ENCODE measurements around the gene RPA1.

RPA1 gene

DNA sequence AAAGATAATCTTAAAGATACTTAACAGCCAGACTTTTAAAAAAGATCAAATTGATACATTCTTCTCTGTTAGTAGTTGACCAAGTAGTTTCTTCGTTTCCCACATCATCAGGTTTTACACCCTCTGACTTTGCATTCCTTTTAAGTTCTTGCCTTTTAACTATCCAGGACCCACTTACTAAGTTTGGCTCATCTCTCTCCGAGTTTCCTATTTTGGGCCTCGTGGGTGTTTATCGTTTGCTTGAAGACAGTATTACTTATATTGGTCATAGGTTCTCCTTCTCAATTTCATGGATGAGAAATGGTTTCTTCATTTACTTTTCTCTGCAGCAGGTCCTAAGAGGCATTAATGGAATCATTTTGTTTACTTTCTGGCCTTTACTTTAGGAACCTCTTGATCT is 43.2 kb downstream of the RPA1 start:
- H3K9ac ChIP-seq (ENCODE audit: low read length): no peak overlapping the region
- H3K4me3 ChIP-seq (ENCODE audit: low read length): no peak overlapping the region
- no peak for DNase-seq
- no peaks in the 10 kb centered on the region for H3F3A ChIP-seq (ENCODE audit: insufficient read depth, low read length)
- H3K9me3 ChIP-seq (replicated peaks; ENCODE audit: insufficient read depth, low read length): no peaks in the 10 kb centered on the region
- H3K27me3 ChIP-seq (replicated peaks; ENCODE audit: insufficient read depth, low read length): no peaks in the 10 kb centered on the region
- H4K20me1 ChIP-seq (ENCODE audit: insufficient read depth, low read length): no peaks in the 10 kb centered on the region
- no peaks in the 10 kb centered on the region; the same call in 1 of the 2 replicates for H3K79me2 ChIP-seq (ENCODE audit: low read length)
- no peaks in the 10 kb centered on the region for H3K4me1 ChIP-seq (ENCODE audit: low read length)
- H2AFZ ChIP-seq (ENCODE audit: low read length): no peak overlapping the region
- no peaks in the 10 kb centered on the region for H3K9me2 ChIP-seq (replicated peaks; ENCODE audit: insufficient read depth, low read length)
- H3K4me2 ChIP-seq (ENCODE audit: low read depth, low read length): no peak overlapping the region
- no peak overlapping the region for H3K27ac ChIP-seq (ENCODE audit: low read length)
- TF ChIP-seq, protein P1, sequence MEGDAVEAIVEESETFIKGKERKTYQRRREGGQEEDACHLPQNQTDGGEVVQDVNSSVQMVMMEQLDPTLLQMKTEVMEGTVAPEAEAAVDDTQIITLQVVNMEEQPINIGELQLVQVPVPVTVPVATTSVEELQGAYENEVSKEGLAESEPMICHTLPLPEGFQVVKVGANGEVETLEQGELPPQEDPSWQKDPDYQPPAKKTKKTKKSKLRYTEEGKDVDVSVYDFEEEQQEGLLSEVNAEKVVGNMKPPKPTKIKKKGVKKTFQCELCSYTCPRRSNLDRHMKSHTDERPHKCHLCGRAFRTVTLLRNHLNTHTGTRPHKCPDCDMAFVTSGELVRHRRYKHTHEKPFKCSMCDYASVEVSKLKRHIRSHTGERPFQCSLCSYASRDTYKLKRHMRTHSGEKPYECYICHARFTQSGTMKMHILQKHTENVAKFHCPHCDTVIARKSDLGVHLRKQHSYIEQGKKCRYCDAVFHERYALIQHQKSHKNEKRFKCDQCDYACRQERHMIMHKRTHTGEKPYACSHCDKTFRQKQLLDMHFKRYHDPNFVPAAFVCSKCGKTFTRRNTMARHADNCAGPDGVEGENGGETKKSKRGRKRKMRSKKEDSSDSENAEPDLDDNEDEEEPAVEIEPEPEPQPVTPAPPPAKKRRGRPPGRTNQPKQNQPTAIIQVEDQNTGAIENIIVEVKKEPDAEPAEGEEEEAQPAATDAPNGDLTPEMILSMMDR (IDR thresholded peaks at IDR 0.05; ENCODE audit: low read length): no peak
- TF ChIP-seq EZH2 (optimal IDR thresholded peaks at IDR 0.05; ENCODE audit: low read depth, low read length) (no peak), EZH2phosphoT487 (IDR thresholded peaks at IDR 0.05; ENCODE audit: low read length) (no peak)
- H3K36me3 ChIP-seq (replicated peaks; ENCODE audit: insufficient read depth, low read length): peaks cover 10% of the 10 kb centered on the region

DNA sequence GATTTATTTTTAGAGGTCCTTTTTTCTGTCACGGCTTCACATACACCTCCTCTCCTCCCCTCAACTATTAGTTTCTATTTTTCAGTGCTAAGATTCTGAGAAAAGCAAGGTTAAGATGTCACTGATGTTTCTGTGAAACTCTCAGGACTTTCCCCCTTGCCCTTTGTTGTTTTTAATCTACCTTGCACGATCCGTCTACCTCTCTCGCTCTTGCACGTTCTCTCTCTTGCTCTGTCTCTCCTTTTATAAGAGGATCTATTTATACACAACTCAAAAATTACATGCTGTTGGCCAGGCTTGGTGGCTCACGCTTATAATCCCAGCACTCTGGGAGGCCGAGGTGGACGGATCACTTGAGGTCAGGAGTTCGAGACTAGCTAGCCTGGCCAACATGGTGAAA is 43.6 kb downstream of the RPA1 start:
- Histone ChIP-seq H3K4me2 (ENCODE audit: low read depth, low read length) (no peak overlapping the region), H3K9ac (ENCODE audit: low read length) (no peak overlapping the region), H3F3A (ENCODE audit: insufficient read depth, low read length) (no peaks in the 10 kb centered on the region), H3K4me1 (ENCODE audit: low read length) (no peaks in the 10 kb centered on the region), H3K27me3 (replicated peaks; ENCODE audit: insufficient read depth, low read length) (no peaks in the 10 kb centered on the region), H4K20me1 (ENCODE audit: insufficient read depth, low read length) (no peaks in the 10 kb centered on the region), H3K79me2 (ENCODE audit: low read length) (no peaks in the 10 kb centered on the region; the same call in 1 of the 2 replicates), H2AFZ (ENCODE audit: low read length) (no peak overlapping the region), H3K4me3 (ENCODE audit: low read length) (no peak overlapping the region), H3K9me2 (replicated peaks; ENCODE audit: insufficient read depth, low read length) (no peaks in the 10 kb centered on the region), H3K36me3 (replicated peaks; ENCODE audit: insufficient read depth, low read length) (peaks cover 10% of the 10 kb centered on the region), H3K27ac (ENCODE audit: low read length) (no peak overlapping the region), H3K9me3 (replicated peaks; ENCODE audit: insufficient read depth, low read length) (no peaks in the 10 kb centered on the region)
- DNase-seq: no peak
- TF ChIP-seq, protein P1 (IDR thresholded peaks at IDR 0.05; ENCODE audit: low read length): no peak
- no peak for TF ChIP-seq EZH2 (optimal IDR thresholded peaks at IDR 0.05; ENCODE audit: low read depth, low read length)
- TF ChIP-seq EZH2phosphoT487 (IDR thresholded peaks at IDR 0.05; ENCODE audit: low read length): no peak

DNA sequence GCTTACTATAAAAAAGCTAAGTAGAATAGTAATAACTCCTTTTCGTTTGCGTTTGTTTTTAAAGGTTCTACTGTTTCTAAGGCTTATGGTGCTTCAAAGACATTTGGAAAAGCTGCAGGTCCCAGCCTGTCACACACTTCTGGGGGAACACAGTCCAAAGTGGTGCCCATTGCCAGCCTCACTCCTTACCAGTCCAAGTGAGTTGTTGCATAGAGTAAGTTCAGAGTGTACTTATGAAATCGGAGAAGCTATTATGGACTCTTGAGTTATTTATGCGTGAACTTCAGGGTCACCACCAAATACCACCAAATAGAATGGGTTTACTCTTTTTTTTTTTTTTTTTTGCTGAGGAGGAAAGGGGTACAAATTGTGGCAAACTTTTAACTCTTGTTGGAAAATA is 45.8 kb downstream of the RPA1 start:
- no peak overlapping the region for H3K4me3 ChIP-seq (ENCODE audit: low read length)
- no peak overlapping the region for H2AFZ ChIP-seq (ENCODE audit: low read length)
- no peak overlapping the region for H3K27ac ChIP-seq (ENCODE audit: low read length)
- no peaks in the 10 kb centered on the region for H3F3A ChIP-seq (ENCODE audit: insufficient read depth, low read length)
- H3K79me2 ChIP-seq (ENCODE audit: low read length): no peaks in the 10 kb centered on the region; the same call in 1 of the 2 replicates
- TF ChIP-seq EZH2 (optimal IDR thresholded peaks at IDR 0.05; ENCODE audit: low read depth, low read length) (no peak), EZH2phosphoT487 (IDR thresholded peaks at IDR 0.05; ENCODE audit: low read length) (no peak)
- TF ChIP-seq, protein P1 (IDR thresholded peaks at IDR 0.05; ENCODE audit: low read length): no peak
- H3K9me2 ChIP-seq (replicated peaks; ENCODE audit: insufficient read depth, low read length): no peaks in the 10 kb centered on the region
- DNase-seq: no peak
- H3K27me3 ChIP-seq (replicated peaks; ENCODE audit: insufficient read depth, low read length): no peaks in the 10 kb centered on the region
- peaks cover 17% of the 10 kb centered on the region for H3K36me3 ChIP-seq (replicated peaks; ENCODE audit: insufficient read depth, low read length)
- no peaks in the 10 kb centered on the region for H4K20me1 ChIP-seq (ENCODE audit: insufficient read depth, low read length)
- H3K4me1 ChIP-seq (ENCODE audit: low read length): no peaks in the 10 kb centered on the region
- no peak overlapping the region for H3K4me2 ChIP-seq (ENCODE audit: low read depth, low read length)
- no peak overlapping the region for H3K9ac ChIP-seq (ENCODE audit: low read length)
- H3K9me3 ChIP-seq (replicated peaks; ENCODE audit: insufficient read depth, low read length): no peaks in the 10 kb centered on the region

All from MM.1S (cell line).